ENCODE results near the gene ARHGEF26. TPM values are rescaled to one million over a fixed set of nuclear protein-coding genes. Genes with fewer than 3 reads are reported as not detected.

The ARHGEF26 gene
- total RNA-seq, 4 donors from 2014 or later, result 6.8 to 21.9 (median 10.3) TPM

DNA sequence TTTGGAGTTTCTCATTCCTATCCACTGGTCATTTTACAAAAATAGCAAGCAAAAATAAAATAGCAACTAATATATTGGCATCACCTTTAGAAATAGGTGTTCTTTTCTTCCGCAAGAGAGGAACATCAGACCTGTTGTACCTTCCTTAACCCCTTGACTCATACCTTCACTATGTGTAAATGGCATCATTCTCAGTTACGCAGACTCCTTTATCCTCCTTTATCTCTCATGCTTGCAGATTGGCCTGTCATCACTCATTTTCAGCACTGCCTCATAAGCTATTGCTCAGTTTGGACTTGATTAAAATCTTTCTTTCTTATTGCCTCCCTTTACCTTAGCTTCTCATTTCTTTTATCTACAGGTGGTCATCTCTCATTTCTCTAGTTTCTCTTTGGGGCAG lies 21.4 kb downstream of the ARHGEF26 start:
- 86 to 93% methylated on average over 2 of the region's 2 CpGs for WGBS, 2 donors
- TF ChIP-seq, protein P1, sequence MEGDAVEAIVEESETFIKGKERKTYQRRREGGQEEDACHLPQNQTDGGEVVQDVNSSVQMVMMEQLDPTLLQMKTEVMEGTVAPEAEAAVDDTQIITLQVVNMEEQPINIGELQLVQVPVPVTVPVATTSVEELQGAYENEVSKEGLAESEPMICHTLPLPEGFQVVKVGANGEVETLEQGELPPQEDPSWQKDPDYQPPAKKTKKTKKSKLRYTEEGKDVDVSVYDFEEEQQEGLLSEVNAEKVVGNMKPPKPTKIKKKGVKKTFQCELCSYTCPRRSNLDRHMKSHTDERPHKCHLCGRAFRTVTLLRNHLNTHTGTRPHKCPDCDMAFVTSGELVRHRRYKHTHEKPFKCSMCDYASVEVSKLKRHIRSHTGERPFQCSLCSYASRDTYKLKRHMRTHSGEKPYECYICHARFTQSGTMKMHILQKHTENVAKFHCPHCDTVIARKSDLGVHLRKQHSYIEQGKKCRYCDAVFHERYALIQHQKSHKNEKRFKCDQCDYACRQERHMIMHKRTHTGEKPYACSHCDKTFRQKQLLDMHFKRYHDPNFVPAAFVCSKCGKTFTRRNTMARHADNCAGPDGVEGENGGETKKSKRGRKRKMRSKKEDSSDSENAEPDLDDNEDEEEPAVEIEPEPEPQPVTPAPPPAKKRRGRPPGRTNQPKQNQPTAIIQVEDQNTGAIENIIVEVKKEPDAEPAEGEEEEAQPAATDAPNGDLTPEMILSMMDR (IDR thresholded peaks at IDR 0.05), result no peak
- TF ChIP-seq POLR2A (IDR thresholded peaks at IDR 0.05), result no peak
- intact Hi-C loops (cut with DNase I), result no loop called here
- DNase-seq, result no peak
- H3K4me3 ChIP-seq, result no peak overlapping the region
- peaks cover 0 to 6% (median 0%) of the 10 kb centered on the region in 3 donors for H3K36me3 ChIP-seq
- no peaks in the 10 kb centered on the region for H3K27me3 ChIP-seq
- H3K27ac ChIP-seq, result no peak overlapping the region
- H3K9me3 ChIP-seq, result no peaks in the 10 kb centered on the region
- H3K4me1 ChIP-seq, result no peaks in the 10 kb centered on the region

DNA sequence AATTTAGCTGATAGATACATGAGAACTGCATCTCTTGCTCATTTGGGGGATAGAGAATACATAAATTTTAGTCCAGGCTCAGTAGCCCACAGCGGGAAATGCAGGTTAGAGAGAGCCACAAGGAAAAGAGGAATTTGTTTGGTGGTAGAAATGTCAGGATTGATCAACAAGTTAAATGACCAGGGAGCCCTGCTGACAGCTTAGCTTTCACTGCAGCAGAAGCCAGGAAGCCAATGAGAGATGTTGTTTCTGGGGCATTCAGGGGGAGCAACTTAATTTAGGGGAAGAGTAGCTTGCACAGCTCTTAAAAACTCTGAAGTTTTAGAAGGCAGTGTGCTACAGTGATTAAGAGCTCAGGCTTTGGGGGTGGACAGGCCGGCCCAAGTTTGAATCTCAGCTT lies 22.7 kb downstream of the ARHGEF26 start:
- TF ChIP-seq, protein P1 (IDR thresholded peaks at IDR 0.05), result no peak
- no peak for TF ChIP-seq POLR2A (IDR thresholded peaks at IDR 0.05)

DNA sequence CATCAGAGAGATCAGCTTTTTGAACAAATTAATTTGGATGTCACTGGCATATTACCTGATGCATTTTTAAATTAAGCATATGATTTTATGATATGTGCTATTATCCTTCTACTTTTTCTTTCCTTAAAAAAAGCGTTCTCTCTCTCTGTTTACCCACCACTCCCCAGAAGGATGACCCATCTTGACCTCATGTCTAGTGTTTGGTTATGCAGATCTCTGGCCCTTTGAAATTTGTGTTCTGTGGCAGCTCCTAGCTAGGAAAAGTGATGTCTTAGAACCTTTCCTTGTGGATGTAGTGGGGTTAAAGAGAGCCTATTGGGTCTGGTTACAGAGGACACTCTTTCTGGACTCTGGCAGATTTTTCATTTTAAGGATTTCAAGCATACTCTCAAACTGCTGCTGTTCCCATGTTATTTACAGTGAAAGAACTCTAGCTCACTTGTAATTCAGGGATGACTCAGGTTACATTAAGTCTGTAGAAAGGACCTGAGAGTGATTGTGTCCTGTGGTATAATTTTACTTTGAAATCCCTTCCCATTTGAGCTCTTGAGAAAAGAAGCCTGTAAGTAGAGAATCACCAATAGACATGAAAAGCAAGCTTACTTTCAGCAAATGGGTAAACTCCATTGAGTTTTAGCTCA lies 23.8 kb downstream of the ARHGEF26 start:
- intact Hi-C loops (cut with DNase I), result no loop called here
- Histone ChIP-seq H3K4me3 (no peak overlapping the region), H3K36me3 (peaks cover 0 to 4% (median 0%) of the 10 kb centered on the region in 3 donors), H3K27me3 (no peaks in the 10 kb centered on the region), H3K9me3 (no peaks in the 10 kb centered on the region), H3K4me1 (peaks cover 0 to 6% (median 0%) of the 10 kb centered on the region in 3 donors), H3K27ac (no peak overlapping the region)
- TF ChIP-seq, protein P1 (IDR thresholded peaks at IDR 0.05), result no peak
- no peak for TF ChIP-seq POLR2A (IDR thresholded peaks at IDR 0.05)
- WGBS, 2 donors, result 62 to 72% methylated on average over 1 of the region's 1 CpG
- DNase-seq, result no peak

More for the DNA sequence above, 22.7 kb downstream of the ARHGEF26 start:
- DNase-seq, result no peak
- WGBS, 2 donors, result 82 to 93% methylated on average over 2 of the region's 2 CpGs
- Histone ChIP-seq H3K9me3 (no peaks in the 10 kb centered on the region), H3K4me1 (peaks cover 0 to 5% (median 0%) of the 10 kb centered on the region in 3 donors), H3K27ac (no peak overlapping the region), H3K4me3 (no peak overlapping the region), H3K36me3 (peaks cover 0 to 6% (median 0%) of the 10 kb centered on the region in 3 donors), H3K27me3 (no peaks in the 10 kb centered on the region)
- intact Hi-C loops (cut with DNase I), result no loop called here

DNA sequence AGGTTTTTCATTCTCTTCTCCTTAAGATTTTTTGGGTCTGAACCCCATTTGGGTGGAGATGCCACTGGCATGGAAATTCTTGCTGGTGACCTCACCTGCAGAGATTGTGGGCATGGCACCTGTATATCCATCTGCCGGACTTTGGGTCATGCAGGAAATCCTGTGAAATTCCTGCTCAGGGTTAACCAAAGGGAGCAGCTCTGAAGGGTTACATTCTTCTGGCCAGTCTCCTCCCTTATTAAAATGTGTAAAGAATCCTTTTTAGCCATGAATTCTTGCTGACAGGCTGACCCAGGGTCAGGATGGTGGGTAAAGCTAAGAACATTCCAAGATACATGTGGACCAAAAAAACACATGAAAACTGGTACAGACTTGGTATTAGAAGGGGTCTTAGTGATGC lies 27.4 kb downstream of the ARHGEF26 start:
- WGBS, 2 donors, result 69 to 70% methylated on average over 1 of the region's 1 CpG
- no peaks in the 10 kb centered on the region for H3K27me3 ChIP-seq
- H3K27ac ChIP-seq, result no peak overlapping the region
- H3K4me1 ChIP-seq, result peaks cover 0 to 6% (median 0%) of the 10 kb centered on the region in 3 donors
- H3K36me3 ChIP-seq, result peaks cover 0 to 24% (median 0%) of the 10 kb centered on the region in 3 donors
- intact Hi-C loops (cut with DNase I), result no loop called here
- no peak overlapping the region for H3K4me3 ChIP-seq
- H3K9me3 ChIP-seq, result no peaks in the 10 kb centered on the region
- DNase-seq, result no peak
- TF ChIP-seq, protein P1 (IDR thresholded peaks at IDR 0.05), result no peak
- TF ChIP-seq POLR2A (IDR thresholded peaks at IDR 0.05), result no peak

DNA sequence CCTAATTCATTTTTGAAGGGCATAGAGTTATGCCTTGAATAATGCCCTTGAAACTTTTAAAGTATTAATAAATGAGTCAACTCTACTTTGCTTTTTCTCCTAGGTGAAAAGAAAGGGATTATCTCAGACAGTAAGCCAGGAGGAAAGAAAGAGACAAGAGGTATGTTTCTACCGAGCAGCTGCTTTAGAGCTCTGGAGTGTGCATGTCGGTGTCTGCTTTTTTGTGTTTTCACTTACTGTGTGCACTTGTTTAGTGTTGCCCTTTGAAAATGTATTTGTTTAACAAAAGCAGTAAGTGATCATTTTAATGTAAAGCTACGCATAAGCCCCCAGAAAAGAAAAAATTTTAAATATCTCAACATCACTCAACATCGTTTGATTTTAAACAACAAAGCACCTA lies 28.1 kb downstream of the ARHGEF26 start:
- H3K27ac ChIP-seq, result no peak overlapping the region
- TF ChIP-seq POLR2A (IDR thresholded peaks at IDR 0.05), result no peak
- TF ChIP-seq, protein P1 (IDR thresholded peaks at IDR 0.05), result no peak
- H3K9me3 ChIP-seq, result no peaks in the 10 kb centered on the region
- peaks cover 0 to 6% (median 0%) of the 10 kb centered on the region in 3 donors for H3K4me1 ChIP-seq
- H3K27me3 ChIP-seq, result no peaks in the 10 kb centered on the region
- H3K36me3 ChIP-seq, result peaks cover 0 to 28% (median 0%) of the 10 kb centered on the region in 3 donors
- intact Hi-C loops (cut with DNase I), result no loop called here
- no peak for DNase-seq
- 77 to 87% methylated on average over 4 of the region's 4 CpGs for WGBS, 2 donors
- no peak overlapping the region for H3K4me3 ChIP-seq
